ENCODE measurements around the gene EPHA2.

Gene EPHA2

DNA sequence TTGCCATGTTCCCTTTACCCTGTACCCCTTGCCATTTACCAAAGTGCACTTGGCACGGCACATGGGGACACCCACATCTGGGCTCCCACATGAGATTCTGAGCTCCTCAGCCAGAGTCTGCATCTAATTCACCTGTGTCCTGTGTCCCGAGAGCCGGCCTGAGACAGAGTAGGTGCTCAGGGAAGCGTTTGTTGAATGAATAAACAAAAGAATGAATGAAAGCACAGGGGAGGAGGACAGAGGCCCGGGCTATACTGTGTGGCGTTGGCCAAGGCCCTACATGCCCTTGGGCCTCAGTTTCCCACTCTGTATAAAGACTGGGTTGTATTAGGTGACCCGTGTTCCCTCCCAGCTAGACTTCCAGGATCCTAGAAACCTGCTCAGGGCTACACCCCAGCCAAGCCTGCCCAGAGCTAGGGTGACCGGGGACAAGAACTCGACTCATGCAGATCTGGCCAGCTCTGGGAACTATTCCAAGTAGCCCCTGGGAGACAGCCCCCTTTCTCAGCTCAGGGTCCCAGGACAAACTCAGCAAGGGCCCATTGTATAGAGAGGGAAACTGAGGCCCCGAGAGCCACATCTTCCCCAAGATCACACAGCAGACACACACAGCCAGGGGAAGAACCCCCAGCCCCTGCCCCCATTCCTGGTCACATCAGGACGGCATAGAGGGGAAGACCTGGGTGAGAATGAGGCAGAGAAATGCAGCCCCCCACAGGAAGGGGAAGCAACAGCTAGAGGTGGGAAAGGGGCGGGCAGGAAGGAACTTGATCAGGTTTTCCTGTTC lies 6.0 kb downstream of the EPHA2 start:
- no peak for DNase-seq (ENCODE audit: low spot score)

GRCh38 chr1:16149146-16149545 lies 6.7 kb downstream of the EPHA2 start:
- DNase-seq (ENCODE audit: low spot score): no peak

DNA sequence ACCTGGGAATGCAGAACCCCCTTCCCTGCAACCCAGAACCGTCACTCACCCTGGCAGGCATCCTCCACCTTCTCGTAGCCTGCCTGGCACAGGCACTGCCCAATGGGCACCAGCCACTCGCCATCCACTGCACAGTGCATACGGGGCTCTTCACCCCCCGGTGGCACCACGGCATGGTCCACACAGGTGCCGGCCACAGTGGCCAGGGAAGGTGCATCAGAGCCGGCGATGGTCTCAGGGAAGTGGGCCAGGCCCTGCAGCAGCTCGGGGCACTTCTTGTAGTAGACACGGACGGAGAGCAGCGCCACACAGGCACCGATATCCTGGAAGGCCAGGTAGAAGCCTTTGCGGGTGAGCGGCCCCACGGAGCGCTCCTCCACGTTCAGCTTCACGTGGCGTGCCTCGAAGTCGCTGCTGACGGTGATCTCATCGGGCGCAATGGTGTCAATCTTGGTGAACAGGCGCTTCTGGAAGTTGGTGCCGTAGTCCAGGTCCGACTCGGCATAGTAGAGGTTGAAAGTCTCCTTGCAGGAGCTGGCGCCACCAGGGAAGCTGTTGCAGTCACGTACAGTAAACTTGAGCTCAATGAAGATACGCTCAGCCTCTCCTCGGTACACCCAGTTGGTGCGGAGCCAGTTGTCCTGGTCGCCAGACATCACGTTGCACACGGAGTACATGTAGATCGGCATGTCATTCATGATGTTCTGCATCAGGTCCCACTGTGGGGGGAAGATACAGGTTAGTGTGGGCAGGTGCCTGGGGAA lies 7.4 kb downstream of the EPHA2 start:
- DNase-seq (ENCODE audit: low spot score): no peak

- DNase-seq (ENCODE audit: low spot score): no peak
Observed at GRCh38 chr1:16147156-16147926, 8.5 kb downstream of the EPHA2 start.

GRCh38 chr1:16146279-16147155 lies 9.4 kb downstream of the EPHA2 start:
- DNase-seq (ENCODE audit: low spot score): peak; percentile 95

- DNase-seq (ENCODE audit: low spot score): peak; percentile 95
Observed at GRCh38 chr1:16145662-16146278, 10.1 kb downstream of the EPHA2 start.

DNA sequence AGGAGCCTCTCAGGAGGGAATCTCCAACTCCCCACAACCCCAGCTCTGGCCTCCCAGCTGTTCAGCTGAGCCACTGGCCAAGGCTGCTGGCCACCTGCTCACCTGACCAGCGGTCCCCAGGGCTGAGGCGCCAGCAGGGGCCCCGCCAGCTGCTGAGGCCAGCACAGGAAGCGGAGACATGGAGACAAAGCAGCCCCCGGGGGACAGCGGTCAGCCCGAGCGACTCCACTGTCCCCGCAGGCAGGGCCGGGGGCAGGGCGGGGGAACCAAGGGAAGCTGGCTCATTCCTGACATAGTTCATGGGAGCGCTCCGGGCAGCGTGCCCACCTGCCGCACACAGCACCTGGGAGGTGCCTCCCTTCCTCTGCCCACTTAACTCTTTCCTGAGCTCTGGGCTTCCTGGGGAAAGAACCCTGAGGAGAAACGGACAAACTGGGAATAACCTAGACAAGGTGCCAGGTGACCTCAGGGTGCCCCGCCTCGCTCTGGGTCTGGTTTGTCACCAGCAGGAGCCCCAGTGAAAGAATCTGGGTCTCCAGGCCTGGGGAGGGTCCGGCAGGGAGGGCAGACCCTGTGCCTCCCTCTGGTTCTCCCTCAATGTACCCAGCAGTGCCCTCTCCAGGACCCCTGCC lies 10.7 kb downstream of the EPHA2 start:
- DNase-seq (ENCODE audit: low spot score): peak; percentile 79

GRCh38 chr1:16144325-16145029 lies 11.4 kb downstream of the EPHA2 start:
- no peak for DNase-seq (ENCODE audit: low spot score)

DNA sequence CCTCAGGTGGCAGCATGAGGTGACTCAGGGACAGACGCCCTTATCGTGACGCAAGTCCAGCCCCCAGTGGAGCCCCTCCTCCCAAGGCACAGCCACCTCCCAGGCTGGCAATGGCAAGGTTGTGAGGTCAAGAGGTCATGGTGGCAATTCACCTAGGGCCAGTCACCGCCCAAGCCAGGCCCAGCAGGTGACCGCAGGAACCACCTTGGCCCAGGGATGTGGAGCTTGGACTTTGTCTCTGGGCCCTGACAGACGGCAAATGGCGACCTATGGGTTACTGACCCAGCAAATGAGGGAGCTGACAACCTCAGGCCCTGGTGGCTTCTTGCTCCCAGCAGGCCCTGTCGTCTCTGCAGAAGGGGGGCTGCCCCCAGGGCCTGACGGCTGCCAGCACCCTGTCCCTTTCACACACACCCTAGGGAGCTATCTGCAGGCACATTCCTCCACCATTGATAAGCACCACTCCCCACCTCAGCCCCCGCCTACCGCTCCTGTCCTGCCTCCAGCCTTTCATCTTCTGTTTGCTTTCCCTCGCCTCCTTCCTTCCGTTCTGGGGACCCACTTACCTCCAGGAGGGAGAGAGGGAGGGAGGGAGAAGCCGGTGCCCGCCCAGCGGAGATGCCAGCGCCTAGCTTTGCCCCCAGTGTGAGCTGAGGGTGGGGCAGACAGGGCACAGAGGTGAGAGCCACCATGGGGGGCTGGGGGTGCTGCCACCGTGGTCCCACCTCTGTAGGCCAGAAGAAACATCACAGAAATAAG lies 12.1 kb downstream of the EPHA2 start:
- no peak for DNase-seq (ENCODE audit: low spot score)

- no peak for DNase-seq (ENCODE audit: low spot score)
Observed at GRCh38 chr1:16143005-16143565, 12.8 kb downstream of the EPHA2 start.

- no peak for DNase-seq (ENCODE audit: low spot score)
Observed at GRCh38 chr1:16142383-16142995, 13.4 kb downstream of the EPHA2 start.

GRCh38 chr1:16141573-16142336 lies 14.1 kb downstream of the EPHA2 start:
- no peak for DNase-seq (ENCODE audit: low spot score)

DNA sequence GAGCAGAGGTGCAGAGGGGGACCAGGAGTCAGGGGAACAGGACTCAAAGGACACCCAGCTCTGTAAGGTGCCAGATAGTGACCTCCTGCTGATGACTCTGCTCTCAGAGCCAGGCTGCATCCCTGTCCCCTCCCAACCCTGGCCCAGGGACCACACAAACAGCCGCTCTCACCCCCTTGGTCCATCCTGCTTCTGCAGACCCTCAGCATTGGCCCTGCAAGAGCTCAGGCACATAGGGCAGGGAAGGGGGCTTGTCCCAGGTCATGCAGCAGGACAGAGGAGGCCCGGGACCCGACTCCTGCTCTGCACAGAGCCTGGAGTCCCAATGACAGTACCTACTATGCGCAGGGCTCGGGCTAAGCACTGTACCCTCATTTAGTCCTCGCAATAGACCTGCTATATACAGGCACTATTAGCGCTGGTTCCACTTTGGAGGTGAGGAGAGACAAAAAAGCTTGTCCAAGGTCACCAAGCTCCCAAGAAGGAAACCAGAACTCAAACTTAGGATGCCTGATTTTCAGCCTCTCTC lies 15.7 kb downstream of the EPHA2 start:
- DNase-seq (ENCODE audit: low spot score): no peak

GRCh38 chr1:16139473-16139962 lies 16.4 kb downstream of the EPHA2 start:
- peak; percentile 85 for DNase-seq (ENCODE audit: low spot score)

GRCh38 chr1:16138772-16139221 lies 17.1 kb downstream of the EPHA2 start:
- peak; percentile 44 for DNase-seq (ENCODE audit: low spot score)

- DNase-seq (ENCODE audit: low spot score): no peak
Observed at GRCh38 chr1:16137890-16138467, 17.9 kb downstream of the EPHA2 start.

DNA sequence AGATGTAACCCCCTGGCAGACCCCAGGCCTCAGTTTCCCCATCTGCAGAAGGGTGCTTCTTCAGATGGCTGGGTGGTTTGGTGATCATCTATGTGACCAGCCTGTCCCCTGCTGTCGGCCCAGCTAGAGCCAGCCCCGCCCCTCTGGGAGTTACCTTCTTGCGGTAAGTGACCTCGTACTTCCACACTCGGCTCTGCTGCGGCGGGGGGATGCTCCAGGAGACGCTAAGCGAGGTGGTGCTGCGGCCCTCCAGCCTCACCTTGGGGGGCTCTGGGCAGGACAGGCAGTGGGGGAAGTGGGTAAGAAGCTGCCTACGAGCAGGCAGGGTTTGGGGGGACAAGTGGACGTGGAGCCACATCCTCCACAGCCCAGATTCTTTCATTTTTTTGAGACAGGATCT lies 20.4 kb downstream of the EPHA2 start:
- no peak for DNase-seq (ENCODE audit: low spot score)

All from AG20443 (cell line).